ENCODE measurements around the gene TCP1. TPM values are rescaled to one million over a fixed set of nuclear protein-coding genes. Genes with fewer than 3 reads are reported as not detected.
"Not testable (repeated sequence)": the region's sequence is repeated elsewhere in the genome, so short reads cannot be mapped to it uniquely, and the experiment has no call there.

Gene TCP1
- total RNA-seq, 1 donor from 2014 or later, result 192 TPM

DNA sequence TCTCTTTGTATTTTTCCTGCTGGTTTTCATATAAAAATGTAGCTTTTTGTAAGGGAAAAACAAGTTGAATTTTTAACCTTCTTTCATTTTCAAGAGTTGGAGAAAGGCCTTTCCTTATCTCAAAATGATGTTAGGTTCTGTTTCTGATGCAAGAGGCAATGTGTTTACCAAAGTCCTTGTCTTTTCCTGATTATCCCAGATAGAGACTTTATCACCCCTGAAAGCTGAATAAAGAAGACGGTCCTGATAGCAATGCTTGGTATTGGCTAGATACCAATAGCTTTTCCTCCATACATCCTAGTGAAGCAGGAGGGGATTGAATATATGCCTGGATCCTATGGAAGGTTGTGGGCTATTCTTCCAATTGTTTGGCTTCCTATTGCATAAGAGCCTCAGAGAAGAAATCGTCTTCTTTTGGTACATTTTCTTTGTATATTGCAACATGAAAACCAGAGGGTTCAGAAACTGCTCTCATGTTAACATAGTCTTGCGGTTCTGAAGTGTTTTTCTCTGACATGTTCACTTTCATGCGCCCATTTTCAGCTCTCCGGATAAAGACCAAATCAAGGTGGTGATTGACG is 16.1 kb upstream of the TCP1 start:
- Mint-ChIP-seq H3K4me1 (no peaks in the 10 kb centered on the region), H3K27me3 (ENCODE audit: low read depth) (no peaks in the 10 kb centered on the region), H3K4me3 (no peak overlapping the region), H3K27ac (no peak overlapping the region), H3K36me3 (no peaks in the 10 kb centered on the region), H3K9me3 (no peaks in the 10 kb centered on the region)
- DNase-seq (ENCODE audit: low spot score in 2 of 2, unreplicated experiment in 2 of 2), result no peak
- TF ChIP-seq, protein P1, sequence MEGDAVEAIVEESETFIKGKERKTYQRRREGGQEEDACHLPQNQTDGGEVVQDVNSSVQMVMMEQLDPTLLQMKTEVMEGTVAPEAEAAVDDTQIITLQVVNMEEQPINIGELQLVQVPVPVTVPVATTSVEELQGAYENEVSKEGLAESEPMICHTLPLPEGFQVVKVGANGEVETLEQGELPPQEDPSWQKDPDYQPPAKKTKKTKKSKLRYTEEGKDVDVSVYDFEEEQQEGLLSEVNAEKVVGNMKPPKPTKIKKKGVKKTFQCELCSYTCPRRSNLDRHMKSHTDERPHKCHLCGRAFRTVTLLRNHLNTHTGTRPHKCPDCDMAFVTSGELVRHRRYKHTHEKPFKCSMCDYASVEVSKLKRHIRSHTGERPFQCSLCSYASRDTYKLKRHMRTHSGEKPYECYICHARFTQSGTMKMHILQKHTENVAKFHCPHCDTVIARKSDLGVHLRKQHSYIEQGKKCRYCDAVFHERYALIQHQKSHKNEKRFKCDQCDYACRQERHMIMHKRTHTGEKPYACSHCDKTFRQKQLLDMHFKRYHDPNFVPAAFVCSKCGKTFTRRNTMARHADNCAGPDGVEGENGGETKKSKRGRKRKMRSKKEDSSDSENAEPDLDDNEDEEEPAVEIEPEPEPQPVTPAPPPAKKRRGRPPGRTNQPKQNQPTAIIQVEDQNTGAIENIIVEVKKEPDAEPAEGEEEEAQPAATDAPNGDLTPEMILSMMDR (IDR thresholded peaks at IDR 0.05; ENCODE audit: unreplicated experiment), result no peak

DNA sequence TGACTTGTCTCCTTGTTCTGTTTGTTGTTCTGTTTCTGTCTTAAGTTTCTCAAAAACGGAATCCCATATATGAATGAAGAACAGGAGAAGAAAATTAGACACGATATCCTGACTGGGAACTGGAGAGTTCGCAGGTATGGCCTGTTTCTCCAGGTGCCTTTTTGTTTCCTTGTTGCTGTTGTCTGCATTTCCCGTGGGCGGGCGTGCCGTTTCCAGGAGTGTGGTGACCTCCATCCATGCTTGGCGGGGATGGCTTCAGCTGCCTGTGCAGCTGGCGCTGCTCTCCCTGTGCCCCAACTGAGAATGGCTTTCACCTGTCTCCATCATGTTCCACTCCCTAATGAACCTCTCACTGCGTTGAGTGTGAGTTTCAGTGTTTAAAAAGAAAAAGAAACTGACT is 15.1 kb upstream of the TCP1 start:
- H3K9me3 Mint-ChIP-seq, result no peaks in the 10 kb centered on the region
- no peaks in the 10 kb centered on the region for H3K27me3 Mint-ChIP-seq (ENCODE audit: low read depth)
- H3K27ac Mint-ChIP-seq, result no peak overlapping the region
- DNase-seq (ENCODE audit: low spot score in 2 of 2, unreplicated experiment in 2 of 2), result no peak
- no peaks in the 10 kb centered on the region for H3K4me1 Mint-ChIP-seq
- H3K4me3 Mint-ChIP-seq, result no peak overlapping the region
- TF ChIP-seq, protein P1 (IDR thresholded peaks at IDR 0.05; ENCODE audit: unreplicated experiment), result no peak
- H3K36me3 Mint-ChIP-seq, result peaks cover 3% of the 10 kb centered on the region

- Mint-ChIP-seq H3K27ac (no peak overlapping the region), H3K36me3 (peaks cover 18% of the 10 kb centered on the region), H3K9me3 (no peaks in the 10 kb centered on the region), H3K4me1 (no peaks in the 10 kb centered on the region), H3K27me3 (ENCODE audit: low read depth) (no peaks in the 10 kb centered on the region), H3K4me3 (no peak overlapping the region)
- TF ChIP-seq, protein P1 (IDR thresholded peaks at IDR 0.05; ENCODE audit: unreplicated experiment), result no peak
- DNase-seq (ENCODE audit: low spot score in 2 of 2, unreplicated experiment in 2 of 2), result no peak
Observed at GRCh38 chr6:159801935-159802334, 12.5 kb upstream of the TCP1 start.

GRCh38 chr6:159800141-159800865 is 10.9 kb upstream of the TCP1 start, which contains the start of gene PNLDC1:
PNLDC1 (plus strand) TSS chr6:159800276; CDS start chr6:159800308, 32 bp downstream.
- H3K27ac Mint-ChIP-seq, result no peak within 1 kb of the TSS
- no peaks in the 10 kb centered on the region for H3K4me1 Mint-ChIP-seq
- H3K36me3 Mint-ChIP-seq, result peaks cover 20% of the 10 kb centered on the region
- no peaks in the 10 kb centered on the region for H3K9me3 Mint-ChIP-seq
- TF ChIP-seq, protein P1 (IDR thresholded peaks at IDR 0.05; ENCODE audit: unreplicated experiment), result no peak
- no peaks in the 10 kb centered on the region for H3K27me3 Mint-ChIP-seq (ENCODE audit: low read depth)
- DNase-seq (ENCODE audit: low spot score in 2 of 2, unreplicated experiment in 2 of 2), result no peak
- no peak within 1 kb of the TSS for H3K4me3 Mint-ChIP-seq

GRCh38 chr6:159797554-159797953 is 8.2 kb upstream of the TCP1 start:
- peaks cover 26% of the 10 kb centered on the region for H3K36me3 Mint-ChIP-seq
- DNase-seq (ENCODE audit: low spot score in 2 of 2, unreplicated experiment in 2 of 2), result no peak
- no peak overlapping the region for H3K4me3 Mint-ChIP-seq
- TF ChIP-seq, protein P1 (IDR thresholded peaks at IDR 0.05; ENCODE audit: unreplicated experiment), result no peak
- no peaks in the 10 kb centered on the region for H3K27me3 Mint-ChIP-seq (ENCODE audit: low read depth)
- H3K27ac Mint-ChIP-seq, result no peak overlapping the region
- no peaks in the 10 kb centered on the region for H3K9me3 Mint-ChIP-seq
- no peaks in the 10 kb centered on the region for H3K4me1 Mint-ChIP-seq

GRCh38 chr6:159794976-159795375 is 5.6 kb upstream of the TCP1 start:
- H3K27me3 Mint-ChIP-seq (ENCODE audit: low read depth); H3K9me3 Mint-ChIP-seq; H3K4me3 Mint-ChIP-seq; DNase-seq (ENCODE audit: low spot score in 2 of 2, unreplicated experiment in 2 of 2); H3K27ac Mint-ChIP-seq: not testable (repeated sequence)
- H3K4me1 Mint-ChIP-seq, result peaks cover 13% of the 10 kb centered on the region
- peaks cover 29% of the 10 kb centered on the region for H3K36me3 Mint-ChIP-seq

All from mesothelial cell of epicardium (in vitro differentiated cells).